ENCODE results near the gene MAJIN. TPM values are rescaled to one million over a fixed set of nuclear protein-coding genes. Genes with fewer than 3 reads are reported as not detected.
"Not testable (repeated sequence)": the region's sequence is repeated elsewhere in the genome, so short reads cannot be mapped to it uniquely, and the experiment has no call there.

Gene MAJIN
- polyA plus RNA-seq, 3 donors = 0.08 TPM; not detected in 2

DNA sequence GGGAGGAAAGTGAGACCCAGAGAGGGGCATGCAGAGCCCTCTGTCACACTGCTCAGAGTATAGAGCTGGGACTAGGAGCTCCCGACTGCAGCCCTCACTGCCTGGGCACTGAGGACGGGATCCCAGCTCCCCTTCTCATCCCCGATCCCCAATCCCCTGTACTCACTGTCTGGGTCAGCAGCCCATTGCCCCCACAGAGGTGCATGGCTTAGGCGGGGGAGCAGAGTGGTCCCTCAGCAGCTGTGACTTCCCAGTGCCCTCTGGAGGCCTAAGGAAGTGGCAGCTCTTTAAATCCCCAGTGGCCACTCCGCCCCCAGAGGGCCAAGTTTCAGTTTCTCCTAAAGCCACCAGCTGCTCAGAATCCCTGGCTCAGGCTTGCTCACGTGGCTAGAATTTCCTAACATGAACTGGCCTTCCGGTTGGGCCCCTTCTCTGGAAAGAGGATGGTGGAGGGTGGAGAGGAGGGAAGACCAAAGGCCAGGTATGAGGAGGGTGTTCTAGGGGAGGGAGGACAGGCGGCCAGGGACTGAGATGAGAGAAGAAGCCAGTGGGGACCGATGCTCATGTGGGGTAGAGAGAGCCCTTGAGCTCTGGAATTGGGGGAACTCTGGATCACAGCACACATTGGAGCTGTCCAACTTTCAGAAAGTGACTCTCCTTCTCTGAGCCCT lies 24.9 kb upstream of the MAJIN start, which contains the start of gene BATF2:
Gene BATF2, minus strand, starts transcription at position 262 of the 671 bp plus-strand sequence. Its CDS starts 57 bp downstream, at position 205.
- WGBS, 3 donors = 13 to 24% (median 19%) methylated on average over 9 of the region's 9 CpGs
- no peak within 1 kb of the TSS for H3K27ac ChIP-seq (ENCODE audit: low read depth, low read length)

- whole genome bisulfite sequencing, 3 donors = 32 to 37% (median 36%) methylated on average over 11 of the region's 11 CpGs
- H3K27ac ChIP-seq (ENCODE audit: low read depth, low read length) = no peak overlapping the region
These were observed 24.4 kb upstream of the MAJIN start for GRCh38 chr11:64996327-64996709.

DNA sequence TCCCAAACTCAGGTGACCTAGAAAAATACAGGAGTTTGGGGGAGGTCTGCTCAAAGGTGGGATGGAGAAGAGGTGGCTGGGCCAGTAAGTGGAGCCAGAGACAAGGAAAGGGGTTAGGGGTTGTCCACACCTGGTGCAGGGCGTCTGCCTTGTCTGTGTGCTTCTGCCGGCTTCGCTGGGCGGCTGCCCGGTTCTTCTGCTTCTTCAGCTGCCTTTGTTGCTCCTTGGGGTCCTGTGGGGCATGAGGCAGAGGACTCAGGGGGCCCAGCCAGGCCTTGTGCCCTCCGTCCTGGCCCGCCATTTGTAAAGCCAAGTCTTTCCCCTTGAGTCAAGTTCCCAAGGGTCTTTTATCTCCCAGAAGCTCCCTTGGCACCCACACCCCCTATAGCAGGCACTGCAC lies 22.4 kb upstream of the MAJIN start:
- H3K27ac ChIP-seq (ENCODE audit: low read depth, low read length) = no peak overlapping the region
- WGBS, 3 donors = 95 to 98% (median 96%) methylated on average over 7 of the region's 7 CpGs

DNA sequence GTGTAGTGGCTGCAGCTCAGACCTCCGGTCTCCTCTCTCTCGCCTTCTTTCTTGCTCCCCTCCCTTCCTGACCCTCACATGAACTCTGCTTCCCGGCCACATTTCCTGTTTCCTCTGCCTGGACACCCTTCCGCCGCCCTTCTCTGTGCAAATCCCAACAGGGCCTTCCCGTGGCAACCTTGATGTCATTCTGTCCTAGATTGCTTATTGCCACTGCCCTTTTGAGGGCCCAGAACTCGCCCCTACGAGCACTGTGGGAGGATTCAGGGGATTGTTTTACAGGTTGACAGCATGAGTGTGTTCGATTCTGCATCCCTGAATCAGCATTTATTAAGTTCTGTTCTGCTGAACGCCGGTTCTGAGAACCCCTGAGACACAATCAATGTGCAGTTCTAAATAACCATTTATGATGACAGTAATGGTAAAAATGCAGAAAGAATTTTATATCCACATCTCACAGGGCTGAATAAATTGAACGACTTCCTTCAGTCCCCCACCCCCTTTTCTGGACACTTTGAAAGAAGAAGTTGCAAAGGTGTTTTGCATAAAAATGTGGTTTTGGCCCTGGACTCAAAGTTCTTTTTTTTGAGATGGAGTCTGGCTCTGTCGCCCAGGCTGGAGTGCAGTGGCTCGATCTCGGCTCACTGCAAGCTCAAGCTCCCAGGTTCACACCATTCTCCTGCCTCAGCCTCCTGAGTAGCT lies 18.5 kb upstream of the MAJIN start:
- 19 to 62% (median 20%) methylated on average over 15 of the region's 15 CpGs for WGBS, 3 donors
- no peak overlapping the region for H3K27ac ChIP-seq (ENCODE audit: low read depth, low read length)

GRCh38 chr11:64989416-64989815 lies 17.5 kb upstream of the MAJIN start:
- no peak overlapping the region for H3K27ac ChIP-seq (ENCODE audit: low read depth, low read length)
- WGBS, 3 donors = 65 to 86% (median 75%) methylated on average over 13 of the region's 13 CpGs

DNA sequence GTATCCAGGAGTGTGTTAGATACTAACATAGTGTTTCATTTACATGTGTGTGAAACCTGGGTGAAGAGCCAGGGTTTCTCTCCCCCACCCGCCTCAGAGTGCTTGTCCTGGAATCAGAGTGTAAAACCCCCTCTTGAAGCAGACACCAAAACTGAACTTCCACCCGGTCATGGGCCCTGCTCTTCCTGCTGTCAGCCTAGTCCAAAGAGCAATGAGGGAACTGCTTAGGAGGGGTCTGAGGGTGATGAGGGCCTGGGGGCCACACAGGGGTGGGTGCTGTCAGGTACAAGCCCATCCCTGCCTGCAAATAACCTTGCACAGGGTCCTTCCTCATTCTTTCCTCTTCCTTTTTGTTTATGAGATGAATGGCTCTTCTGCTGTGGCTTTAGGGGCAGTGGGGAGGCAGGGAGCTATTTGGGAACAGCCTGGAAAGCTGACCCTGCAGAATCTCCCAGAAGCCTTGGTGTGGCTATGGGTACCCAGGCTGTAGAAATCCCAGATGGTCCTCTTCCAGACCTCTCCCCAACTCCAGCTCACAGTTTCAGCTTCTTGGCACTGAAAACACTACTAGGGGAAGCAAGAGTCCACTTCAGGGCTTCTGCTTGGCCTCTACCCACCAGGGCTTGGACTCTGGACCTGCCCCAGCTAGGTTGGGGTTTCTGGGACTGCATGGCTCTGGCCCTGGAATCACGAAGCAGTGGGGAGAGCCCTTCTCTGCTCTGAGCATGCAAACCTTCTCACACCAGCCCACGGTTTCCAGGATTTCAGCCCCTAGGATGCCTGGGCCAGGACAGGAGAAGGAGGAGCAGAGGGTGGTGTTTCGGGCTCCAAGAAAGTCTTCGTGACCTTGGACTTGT lies 16.3 kb upstream of the MAJIN start:
- no peak overlapping the region for H3K27ac ChIP-seq (ENCODE audit: low read depth, low read length)
- WGBS, 3 donors = 81 to 86% (median 85%) methylated on average over 6 of the region's 6 CpGs

GRCh38 chr11:64983339-64983738 lies 11.4 kb upstream of the MAJIN start:
- 70 to 90% (median 89%) methylated on average over 4 to 5 of the region's 5 CpGs for WGBS, 3 donors
- H3K27ac ChIP-seq (ENCODE audit: low read depth, low read length) = not testable (repeated sequence)

GRCh38 chr11:64976651-64977050 lies 4.7 kb upstream of the MAJIN start:
- no peak overlapping the region for H3K27ac ChIP-seq (ENCODE audit: low read depth, low read length)
- WGBS, 3 donors = 63 to 74% (median 72%) methylated on average over 2 of the region's 2 CpGs

GRCh38 chr11:64974124-64974523 lies 2.2 kb upstream of the MAJIN start:
- 74 to 84% (median 81%) methylated on average over 5 of the region's 5 CpGs for WGBS, 3 donors
- H3K27ac ChIP-seq (ENCODE audit: low read depth, low read length) = no peak overlapping the region

- H3K27ac ChIP-seq (ENCODE audit: low read depth, low read length) = no peak overlapping the region
- WGBS, 3 donors = 83 to 85% (median 85%) methylated on average over 8 of the region's 8 CpGs
These were observed 1.2 kb downstream of the MAJIN start for GRCh38 chr11:64970731-64971151.

DNA sequence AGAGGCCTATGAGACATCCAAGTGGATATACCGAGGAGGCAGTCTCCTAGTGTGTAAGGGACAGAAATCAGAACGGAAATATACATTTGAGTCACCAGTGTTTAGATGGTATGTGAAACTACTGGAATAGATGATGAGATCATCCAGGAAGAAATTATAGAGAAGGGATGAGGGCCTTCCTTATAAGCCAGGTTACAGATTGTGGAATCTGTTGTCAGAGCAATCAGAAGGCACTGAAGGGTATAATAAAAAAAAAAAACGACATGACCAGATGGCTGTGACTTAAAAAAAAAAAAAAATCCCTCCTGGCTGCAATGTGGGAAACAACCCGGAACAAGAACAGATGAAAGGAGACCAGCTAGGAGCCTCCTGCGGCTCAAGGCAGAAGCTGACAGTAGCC lies 2.7 kb downstream of the MAJIN start:
- H3K27ac ChIP-seq (ENCODE audit: low read depth, low read length) = no peak overlapping the region
- WGBS, 3 donors = 50 to 59% (median 54%) methylated on average over 5 of the region's 5 CpGs

DNA sequence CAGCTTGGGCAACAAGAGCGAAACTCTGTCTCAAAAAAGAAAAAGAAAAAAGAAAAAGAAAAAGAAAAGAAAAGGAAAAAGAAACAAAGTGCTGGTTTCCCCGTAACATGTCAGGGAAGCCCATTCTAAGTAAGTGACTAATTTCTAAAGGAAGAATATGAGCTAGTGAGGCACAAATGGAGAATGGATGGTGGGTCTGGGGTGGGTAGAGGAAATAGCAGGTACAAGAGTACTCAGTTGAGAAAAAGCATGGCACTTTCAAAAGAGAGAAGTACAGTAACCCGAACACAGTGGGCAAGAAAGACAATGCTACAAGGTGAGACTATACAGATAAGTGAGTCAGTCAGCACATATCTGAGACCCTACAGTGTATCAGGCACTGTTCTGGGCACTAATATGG lies 4.5 kb downstream of the MAJIN start:
- H3K27ac ChIP-seq (ENCODE audit: low read depth, low read length) = no peak overlapping the region
- 88 to 94% (median 90%) methylated on average over 3 of the region's 3 CpGs for WGBS, 3 donors

DNA sequence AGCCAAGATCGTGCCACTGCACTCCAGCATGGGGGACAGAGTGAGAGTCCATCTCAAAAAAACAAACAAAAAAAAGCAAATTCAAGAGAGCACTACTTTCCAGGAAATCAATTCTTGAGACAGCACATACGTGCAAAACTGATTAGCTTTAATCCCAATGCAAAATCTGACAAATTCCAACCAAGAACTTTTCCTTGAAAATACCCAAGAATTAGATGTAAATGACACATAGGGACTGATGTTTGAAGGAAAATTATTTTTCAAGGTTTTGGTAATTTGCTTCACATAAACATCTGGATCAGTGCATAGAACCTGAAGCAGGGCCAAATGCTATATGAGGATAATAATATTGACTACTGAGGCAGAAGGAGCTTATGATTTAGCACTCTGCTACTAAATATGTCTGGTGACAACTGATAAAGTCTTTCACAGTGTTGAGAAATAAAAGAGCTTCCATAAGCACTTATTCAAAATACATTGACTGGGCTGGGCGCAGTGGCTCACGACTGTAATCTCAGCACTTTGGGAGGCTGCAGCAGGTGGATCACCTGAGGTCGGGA lies 8.8 kb downstream of the MAJIN start:
- H3K27ac ChIP-seq (ENCODE audit: low read depth, low read length) = no peak overlapping the region
- 80 to 81% (median 80%) methylated on average over 5 of the region's 5 CpGs for WGBS, 3 donors

DNA sequence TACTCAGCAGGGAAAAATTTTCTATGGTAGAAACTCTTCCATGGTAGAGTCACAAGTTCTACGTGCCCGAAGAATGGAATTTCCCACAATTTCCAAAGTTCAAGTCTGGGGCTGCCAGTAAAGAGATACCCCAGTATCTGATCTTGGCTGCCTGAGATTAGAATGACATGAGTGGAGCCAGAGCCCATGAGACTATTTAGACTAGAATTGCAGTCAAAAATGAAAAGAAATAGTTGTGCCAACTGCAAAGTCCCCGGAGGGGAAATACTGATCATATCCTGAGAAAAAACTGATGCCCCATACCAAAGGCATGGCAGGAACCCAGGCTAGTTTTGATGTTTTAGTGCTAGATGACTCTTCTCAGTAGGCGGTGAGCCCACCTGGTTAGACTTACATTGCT lies 11.2 kb downstream of the MAJIN start:
- 55 to 59% (median 56%) methylated on average over 4 of the region's 4 CpGs for WGBS, 3 donors
- H3K27ac ChIP-seq (ENCODE audit: low read depth, low read length) = no peak overlapping the region

DNA sequence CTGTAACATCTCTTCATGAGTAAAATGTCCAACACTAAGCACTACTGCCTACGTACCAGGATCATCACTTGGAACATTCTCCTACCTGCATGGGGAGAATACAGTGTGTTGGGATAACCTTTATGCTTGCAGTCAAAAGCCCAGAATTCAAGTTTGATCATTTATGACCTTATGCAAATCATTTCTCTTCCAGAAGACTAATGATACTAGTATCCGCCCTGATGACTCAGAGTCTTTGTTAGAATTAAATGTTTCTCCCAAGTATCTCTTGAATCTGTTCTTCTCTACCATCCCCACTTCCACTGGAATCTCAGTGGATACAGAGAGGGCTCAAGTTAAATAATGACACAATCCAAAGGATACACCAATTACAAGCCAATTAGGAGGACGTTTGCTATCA lies 12.4 kb downstream of the MAJIN start:
- 60 to 74% (median 61%) methylated on average over 3 of the region's 3 CpGs for WGBS, 3 donors
- no peak overlapping the region for H3K27ac ChIP-seq (ENCODE audit: low read depth, low read length)

- 45 to 58% (median 52%) methylated on average over 5 of the region's 5 CpGs for WGBS, 3 donors
These were observed 17.7 kb downstream of the MAJIN start for GRCh38 chr11:64954201-64954600.

DNA sequence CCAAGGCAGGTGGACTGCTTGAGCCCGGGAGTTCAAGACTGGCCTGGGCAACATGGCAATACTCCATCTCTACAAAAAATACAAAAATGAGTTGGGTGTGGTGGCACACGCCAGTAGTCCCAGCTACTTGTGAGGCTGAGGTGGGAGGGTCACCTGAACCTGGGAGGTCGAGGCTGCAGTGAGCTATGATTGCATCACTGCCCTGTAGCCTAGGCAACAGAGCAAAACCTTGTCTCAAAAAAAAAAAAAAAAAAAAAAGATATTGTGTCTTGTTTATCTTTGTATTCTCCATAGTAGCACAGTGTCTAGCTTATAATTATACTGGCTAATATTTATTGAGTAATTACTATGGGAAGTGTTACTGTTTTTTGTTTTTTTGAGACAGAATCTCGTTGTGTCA lies 20.4 kb downstream of the MAJIN start:
- H3K27ac ChIP-seq (ENCODE audit: low read depth, low read length) = no peak overlapping the region
- 67 to 75% (median 73%) methylated on average over 4 of the region's 4 CpGs for WGBS, 3 donors

More at GRCh38 chr11:64954201-64954600, 17.7 kb downstream of the MAJIN start:
- H3K27ac ChIP-seq (ENCODE audit: low read depth, low read length) = no peak overlapping the region

DNA sequence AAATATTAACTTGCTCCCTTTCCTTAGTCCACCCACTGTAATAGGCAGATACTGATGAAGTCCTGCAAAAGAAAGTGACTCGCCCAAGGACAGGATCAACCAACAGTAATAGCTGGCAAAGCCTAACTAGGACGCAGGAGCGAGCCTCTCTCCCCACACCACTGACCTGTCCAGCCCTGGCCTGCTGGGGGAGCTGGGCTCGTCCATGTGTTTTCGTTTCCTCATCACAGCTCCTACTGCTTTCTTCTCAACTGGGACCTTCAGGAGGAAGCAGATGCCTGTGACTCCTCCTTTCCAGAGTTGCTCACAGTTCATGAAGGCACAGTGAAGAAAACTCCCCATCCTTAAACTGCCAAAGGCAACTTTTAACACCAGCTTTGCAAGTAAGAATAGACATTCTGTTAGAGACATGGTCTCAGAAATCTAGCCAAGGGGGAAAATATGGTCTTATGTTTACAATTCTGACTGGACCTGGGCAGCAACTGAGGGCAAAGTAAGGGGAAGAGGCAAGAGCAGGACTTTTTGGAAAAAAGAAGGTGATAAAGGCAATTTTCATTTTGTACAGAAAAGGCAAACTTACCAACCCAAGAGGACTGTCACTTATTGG lies 24.6 kb downstream of the MAJIN start:
- H3K27ac ChIP-seq (ENCODE audit: low read depth, low read length) = no peak overlapping the region
- WGBS, 3 donors = 56 to 59% (median 56%) methylated on average over 5 of the region's 5 CpGs
